HCT116 (cell line): ENCODE measurements around the gene NPM3.

Experiments
- ATF3 ChIP-seq: IDR thresholded peaks from 2 replicates; pipeline ENCODE4 v1.6.1; 2012
- CTCF ChIP-seq, 3 experiments: fragments of 200-600 bp in 1 of 3; sonication (generic) in 1 of 3; IDR thresholded peaks in 2 of 3; conservative IDR thresholded peaks in 1 of 3; 2 replicates each; pipeline ENCODE4 v1.5.1; 2012 to 2017; ENCODE audit warnings: low read depth in 2 of 3, low read length in 2 of 3, antibody characterized with exemption in 1 of 3, borderline replicate concordance in 1 of 3, control low read depth in 1 of 3, mild to moderate bottlenecking in 1 of 3, mixed read lengths in 1 of 3, mixed run types in 1 of 3, moderate library complexity in 1 of 3; ENCODE audit not compliant: insufficient read depth in 1 of 3
- ELF1 ChIP-seq: IDR thresholded peaks from 2 replicates; pipeline ENCODE4 v1.6.1; 2012; ENCODE audit warnings: low read depth, borderline replicate concordance
- EZH2 ChIP-seq: fragments of 200-600 bp; sonication (generic); IDR thresholded peaks from 2 replicates; pipeline ENCODE4 v1.6.1; 2017; ENCODE audit warnings: antibody characterized with exemption, mixed run types
- EZH2phosphoT487 ChIP-seq: fragments of 200-600 bp; IDR thresholded peaks from 2 replicates; pipeline ENCODE4 v1.6.1; 2018; ENCODE audit warnings: antibody characterized with exemption, borderline replicate concordance
- POLR2A ChIP-seq: IDR thresholded peaks from 2 replicates; pipeline ENCODE4 v1.7.0; 2011; ENCODE audit warnings: borderline replicate concordance; ENCODE audit not compliant: insufficient read depth, insufficient read length; ENCODE audit errors: extremely low read depth
- POLR2AphosphoS5 ChIP-seq: IDR thresholded peaks from 2 replicates; pipeline ENCODE4 v1.6.1; 2011; ENCODE audit warnings: mild to moderate bottlenecking, low read depth, low read length, moderate library complexity
- YY1 ChIP-seq: IDR thresholded peaks from 2 replicates; pipeline ENCODE4 v1.6.1; 2011; ENCODE audit warnings: low read length, low read depth, moderate library complexity, mild to moderate bottlenecking; ENCODE audit not compliant: insufficient replicate concordance; ENCODE audit errors: extremely low read depth

GRCh38 chr10:101831169-101831811 is 48.0 kb upstream of the NPM3 start:
- TF ChIP-seq EZH2 (no peak), POLR2A (no peak), CTCF (IDR thresholded peaks at IDR 0.05 in 2 of 3, conservative IDR thresholded peaks at IDR 0.05 in 1 of 3; ENCODE audit: borderline replicate concordance in 1 of 3, insufficient read depth in 1 of 3, low read depth in 2 of 3, low read length in 2 of 3) (no peak), YY1 (no peak), EZH2phosphoT487 (no peak), ATF3 (no peak), ELF1 (no peak), POLR2AphosphoS5 (no peak)
